ENCODE data around the gene LAMTOR4. TPM values are rescaled to one million over a fixed set of nuclear protein-coding genes. Genes with fewer than 3 reads are reported as not detected.

LAMTOR4 gene
- total and polyA plus RNA-seq, 2 of the 13 experiments (the other 11 are each of a cell fraction or from before 2014, with no cell fraction given): 115 to 118 TPM

- peak; percentile 39; the same call in 1 of the 2 replicates for TF ChIP-seq ZNF292 (CRISPR knock-in tag; IDR thresholded peaks at IDR 0.05; ENCODE audit: borderline replicate concordance, low read depth)
- 0 out of 2 replicates have a peak, but pooled peaks have one; percentile 47 for TF ChIP-seq MEF2D (CRISPR knock-in tag; IDR thresholded peaks at IDR 0.05)
- TF ChIP-seq ETV5 (CRISPR knock-in tag; IDR thresholded peaks at IDR 0.05; ENCODE audit: borderline replicate concordance): 0 out of 2 replicates have a peak, but pooled peaks have one; percentile 28
- no peak for TF ChIP-seq KDM6A (CRISPR knock-in tag; IDR thresholded peaks at IDR 0.05; ENCODE audit: low read depth)
- peak; percentile 12; the same call in 1 of the 2 replicates for TF ChIP-seq PITX1 (CRISPR knock-in tag; IDR thresholded peaks at IDR 0.05)
- no peak for TF ChIP-seq TFE3 (CRISPR knock-in tag; IDR thresholded peaks at IDR 0.05)
- TF ChIP-seq CCDC6 (CRISPR knock-in tag; IDR thresholded peaks at IDR 0.05): 0 out of 2 replicates have a peak, but pooled peaks have one; percentile 18
- TF ChIP-seq ZNF557 (CRISPR knock-in tag; IDR thresholded peaks at IDR 0.05): 0 out of 2 replicates have a peak, but pooled peaks have one; percentile 38
- TF ChIP-seq, protein P1, sequence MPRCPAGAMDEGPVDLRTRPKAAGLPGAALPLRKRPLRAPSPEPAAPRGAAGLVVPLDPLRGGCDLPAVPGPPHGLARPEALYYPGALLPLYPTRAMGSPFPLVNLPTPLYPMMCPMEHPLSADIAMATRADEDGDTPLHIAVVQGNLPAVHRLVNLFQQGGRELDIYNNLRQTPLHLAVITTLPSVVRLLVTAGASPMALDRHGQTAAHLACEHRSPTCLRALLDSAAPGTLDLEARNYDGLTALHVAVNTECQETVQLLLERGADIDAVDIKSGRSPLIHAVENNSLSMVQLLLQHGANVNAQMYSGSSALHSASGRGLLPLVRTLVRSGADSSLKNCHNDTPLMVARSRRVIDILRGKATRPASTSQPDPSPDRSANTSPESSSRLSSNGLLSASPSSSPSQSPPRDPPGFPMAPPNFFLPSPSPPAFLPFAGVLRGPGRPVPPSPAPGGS (CRISPR knock-in tag; IDR thresholded peaks at IDR 0.05): peak; percentile 9; the same call in 1 of the 2 replicates
- TF ChIP-seq ZNF709 (CRISPR knock-in tag; IDR thresholded peaks at IDR 0.05): no peak
- 0 out of 2 replicates have a peak, but pooled peaks have one; percentile 3 for TF ChIP-seq HIVEP1 (CRISPR knock-in tag; IDR thresholded peaks at IDR 0.05)
- TF ChIP-seq, protein P2, sequence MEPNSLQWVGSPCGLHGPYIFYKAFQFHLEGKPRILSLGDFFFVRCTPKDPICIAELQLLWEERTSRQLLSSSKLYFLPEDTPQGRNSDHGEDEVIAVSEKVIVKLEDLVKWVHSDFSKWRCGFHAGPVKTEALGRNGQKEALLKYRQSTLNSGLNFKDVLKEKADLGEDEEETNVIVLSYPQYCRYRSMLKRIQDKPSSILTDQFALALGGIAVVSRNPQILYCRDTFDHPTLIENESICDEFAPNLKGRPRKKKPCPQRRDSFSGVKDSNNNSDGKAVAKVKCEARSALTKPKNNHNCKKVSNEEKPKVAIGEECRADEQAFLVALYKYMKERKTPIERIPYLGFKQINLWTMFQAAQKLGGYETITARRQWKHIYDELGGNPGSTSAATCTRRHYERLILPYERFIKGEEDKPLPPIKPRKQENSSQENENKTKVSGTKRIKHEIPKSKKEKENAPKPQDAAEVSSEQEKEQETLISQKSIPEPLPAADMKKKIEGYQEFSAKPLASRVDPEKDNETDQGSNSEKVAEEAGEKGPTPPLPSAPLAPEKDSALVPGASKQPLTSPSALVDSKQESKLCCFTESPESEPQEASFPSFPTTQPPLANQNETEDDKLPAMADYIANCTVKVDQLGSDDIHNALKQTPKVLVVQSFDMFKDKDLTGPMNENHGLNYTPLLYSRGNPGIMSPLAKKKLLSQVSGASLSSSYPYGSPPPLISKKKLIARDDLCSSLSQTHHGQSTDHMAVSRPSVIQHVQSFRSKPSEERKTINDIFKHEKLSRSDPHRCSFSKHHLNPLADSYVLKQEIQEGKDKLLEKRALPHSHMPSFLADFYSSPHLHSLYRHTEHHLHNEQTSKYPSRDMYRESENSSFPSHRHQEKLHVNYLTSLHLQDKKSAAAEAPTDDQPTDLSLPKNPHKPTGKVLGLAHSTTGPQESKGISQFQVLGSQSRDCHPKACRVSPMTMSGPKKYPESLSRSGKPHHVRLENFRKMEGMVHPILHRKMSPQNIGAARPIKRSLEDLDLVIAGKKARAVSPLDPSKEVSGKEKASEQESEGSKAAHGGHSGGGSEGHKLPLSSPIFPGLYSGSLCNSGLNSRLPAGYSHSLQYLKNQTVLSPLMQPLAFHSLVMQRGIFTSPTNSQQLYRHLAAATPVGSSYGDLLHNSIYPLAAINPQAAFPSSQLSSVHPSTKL (CRISPR knock-in tag; IDR thresholded peaks at IDR 0.05): no peak
- no peak for TF ChIP-seq ZMAT3 (CRISPR knock-in tag; conservative IDR thresholded peaks at IDR 0.05)
- no peak for TF ChIP-seq ATRX (CRISPR knock-in tag; IDR thresholded peaks at IDR 0.05; ENCODE audit: borderline replicate concordance)
- TF ChIP-seq PRPF4 (IDR thresholded peaks at IDR 0.05; ENCODE audit: low read depth, low read length, poor library complexity, severe bottlenecking): no peak
- no peak for TF ChIP-seq LBX2 (CRISPR knock-in tag; IDR thresholded peaks at IDR 0.05; ENCODE audit: borderline replicate concordance)
- no peak for TF ChIP-seq MED1 (CRISPR knock-in tag; IDR thresholded peaks at IDR 0.05)
- no peak for TF ChIP-seq HOXA9 (CRISPR knock-in tag; IDR thresholded peaks at IDR 0.05; ENCODE audit: borderline replicate concordance)
- no peak for TF ChIP-seq ZNF547 (CRISPR knock-in tag; IDR thresholded peaks at IDR 0.05)
- no peak for TF ChIP-seq KDM3A (CRISPR knock-in tag; IDR thresholded peaks at IDR 0.05; ENCODE audit: low read depth)
- TF ChIP-seq ATAD3A (CRISPR knock-in tag; IDR thresholded peaks at IDR 0.05): no peak
- TF ChIP-seq ZNF430 (CRISPR knock-in tag; IDR thresholded peaks at IDR 0.05): 0 out of 2 replicates have a peak, but pooled peaks have one; percentile 17
- 0 out of 2 replicates have a peak, but pooled peaks have one; percentile 24 for TF ChIP-seq MYC (CRISPR knock-in tag; IDR thresholded peaks at IDR 0.05; ENCODE audit: borderline replicate concordance)
- TF ChIP-seq ZNF562 (CRISPR knock-in tag; IDR thresholded peaks at IDR 0.05; ENCODE audit: borderline replicate concordance): no peak
Observed at GRCh38 chr7:100119970-100120732, 28.6 kb upstream of the LAMTOR4 start (continued).
